Measurements from ENCODE around the gene LIAS. TPM values are rescaled to one million over a fixed set of nuclear protein-coding genes. Genes with fewer than 3 reads are reported as not detected.
"Not testable (repeated sequence)": the region's sequence is repeated elsewhere in the genome, so short reads cannot be mapped to it uniquely, and the experiment has no call there.

LIAS gene
- total and polyA plus RNA-seq, 10 of the 15 experiments (the other 5 are each of a cell fraction or from before 2014, with no cell fraction given) = 17.9 to 32.3 (median 26.4) TPM

- ATAC-seq; FAIRE-seq; H3K79me2 ChIP-seq (ENCODE audit: control insufficient read depth, insufficient read depth, low read length); H3K4me2 ChIP-seq (ENCODE audit: control insufficient read depth, insufficient read depth); in situ Hi-C loops (cut with MboI); H3K4me1 ChIP-seq (ENCODE audit: control insufficient read depth, insufficient read depth, low read length); H3K27ac ChIP-seq (ENCODE audit: control insufficient read depth, insufficient read depth); H2AFZ ChIP-seq (ENCODE audit: control insufficient read depth, low read depth, low read length); H3K4me3 ChIP-seq; H3K36me3 ChIP-seq (ENCODE audit: control insufficient read depth in 2 of 2, insufficient read depth in 2 of 2, low read length in 1 of 2); H3K9me3 ChIP-seq (replicated peaks; ENCODE audit: control insufficient read depth, insufficient read depth, low read length); DNase-seq (ENCODE audit: low read depth, low spot score); BruUV-seq (replicated peaks); H3K27me3 ChIP-seq (replicated peaks in 1 of 2; ENCODE audit: control insufficient read depth in 2 of 2, insufficient read depth in 2 of 2, low read length in 1 of 2); H3K9ac ChIP-seq (ENCODE audit: control insufficient read depth, insufficient read depth, low read length); H4K20me1 ChIP-seq (ENCODE audit: control insufficient read depth, insufficient read depth): not testable (repeated sequence)
- ChIA-PET POLR2A (interaction anchor here (0.7 kb wide), 1 partner anchor 11 kb away, joined by 4 read pairs; no protein-coding TSS in a partner anchor), CTCF (interaction anchor here (1.4 kb wide), 1 partner anchor 276 kb away, joined by 3 read pairs; no protein-coding TSS in a partner anchor), RAD21 (ENCODE audit: unreplicated experiment) (interaction anchor here (0.7 to 1.5 kb wide), 2 partner anchors 43 to 509 kb away, joined by 3 to 6 read pairs; no protein-coding TSS in a partner anchor), SMC1A (ENCODE audit: uncharacterized antibody, unreplicated experiment) (interaction anchor here (0.6 kb wide), 1 partner anchor 509 kb away, joined by 4 read pairs; no protein-coding TSS in a partner anchor)
- 86% methylated on average over 7 of the region's 8 CpGs for WGBS (ENCODE audit: insufficient coverage, insufficient replicate concordance, low lambda C conversion rate, missing lambda C conversion rate)
- intact Hi-C loops (cut with micrococcal nuclease; ENCODE audit: unreplicated experiment) = loop anchor here (10.0 kb wide), 1 partner anchor 97 kb away; no protein-coding TSS in a partner anchor
Measured at GRCh38 chr4:39411561-39411960, 47.3 kb upstream of the LIAS start.

- H2AFZ ChIP-seq (ENCODE audit: control insufficient read depth, low read depth, low read length) = no peak overlapping the region
- no peaks in the 10 kb centered on the region for H3K4me1 ChIP-seq (ENCODE audit: control insufficient read depth, insufficient read depth, low read length)
- H3K4me2 ChIP-seq (ENCODE audit: control insufficient read depth, insufficient read depth) = no peak overlapping the region
- 21% methylated on average over 2 of the region's 2 CpGs for WGBS (ENCODE audit: insufficient coverage, insufficient replicate concordance, low lambda C conversion rate, missing lambda C conversion rate)
- no peak for DNase-seq (ENCODE audit: low read depth, low spot score)
- in situ Hi-C loops (cut with MboI) (no loop called here), intact Hi-C loops (cut with micrococcal nuclease; ENCODE audit: unreplicated experiment) (loop anchor here (10.0 kb wide), 1 partner anchor 101 kb away; no protein-coding TSS in a partner anchor)
- no peak for FAIRE-seq
- no peaks in the 10 kb centered on the region for H3K27me3 ChIP-seq (replicated peaks in 1 of 2; ENCODE audit: control insufficient read depth in 2 of 2, insufficient read depth in 2 of 2, low read length in 1 of 2)
- H3K79me2 ChIP-seq (ENCODE audit: control insufficient read depth, insufficient read depth, low read length) = no peaks in the 10 kb centered on the region
- SMC1A ChIA-PET (ENCODE audit: uncharacterized antibody, unreplicated experiment) = interaction anchor here (0.8 kb wide), 1 partner anchor 451 kb away, joined by 3 read pairs; no protein-coding TSS in a partner anchor
- H3K27ac ChIP-seq (ENCODE audit: control insufficient read depth, insufficient read depth) = no peak overlapping the region
- H3K36me3 ChIP-seq (ENCODE audit: control insufficient read depth in 2 of 2, insufficient read depth in 2 of 2, low read length in 1 of 2) = no peaks in the 10 kb centered on the region
- no peaks in the 10 kb centered on the region for H4K20me1 ChIP-seq (ENCODE audit: control insufficient read depth, insufficient read depth)
- no peaks in the 10 kb centered on the region for H3K9me3 ChIP-seq (replicated peaks; ENCODE audit: control insufficient read depth, insufficient read depth, low read length)
- BruUV-seq (replicated peaks) = no TSS peak
- no peak overlapping the region for H3K9ac ChIP-seq (ENCODE audit: control insufficient read depth, insufficient read depth, low read length)
- no peak for ATAC-seq
- CTCF ChIA-PET = interaction anchor here (0.5 kb wide), 1 partner anchor 655 kb away, joined by 4 read pairs; no protein-coding TSS in a partner anchor
- RAD21 ChIA-PET (ENCODE audit: unreplicated experiment) = no interaction called here
- POLR2A ChIA-PET = no interaction called here
- no peak overlapping the region for H3K4me3 ChIP-seq
- no peak for TF ChIP-seq CEBPB (IDR thresholded peaks at IDR 0.05; ENCODE audit: borderline replicate concordance in 1 of 2, low read depth in 2 of 2, low read length in 2 of 2)
- TF ChIP-seq MEF2A (IDR thresholded peaks at IDR 0.05; ENCODE audit: insufficient read depth, low read depth, low read length) = no peak
- no peak for TF ChIP-seq PRDM15 (CRISPR knock-in tag; IDR thresholded peaks at IDR 0.05)
- no peak for TF ChIP-seq MXI1 (IDR thresholded peaks at IDR 0.05; ENCODE audit: low read depth, low read length)
- no peak for TF ChIP-seq IRF5 (IDR thresholded peaks at IDR 0.05; ENCODE audit: borderline replicate concordance)
- TF ChIP-seq RELB (IDR thresholded peaks at IDR 0.05; ENCODE audit: low read depth) = no peak
- TF ChIP-seq LARP7 (IDR thresholded peaks at IDR 0.05) = no peak
- no peak for TF ChIP-seq RFX5 (IDR thresholded peaks at IDR 0.05; ENCODE audit: low read depth, low read length)
Measured at GRCh38 chr4:39415678-39416283, 43.1 kb upstream of the LIAS start.

Measured in GM12878 (cell line).